Measurements from ENCODE around the gene MFSD6.
"Not testable (repeated sequence)": the region's sequence is repeated elsewhere in the genome, so short reads cannot be mapped to it uniquely, and the experiment has no call there.

The MFSD6 gene

DNA sequence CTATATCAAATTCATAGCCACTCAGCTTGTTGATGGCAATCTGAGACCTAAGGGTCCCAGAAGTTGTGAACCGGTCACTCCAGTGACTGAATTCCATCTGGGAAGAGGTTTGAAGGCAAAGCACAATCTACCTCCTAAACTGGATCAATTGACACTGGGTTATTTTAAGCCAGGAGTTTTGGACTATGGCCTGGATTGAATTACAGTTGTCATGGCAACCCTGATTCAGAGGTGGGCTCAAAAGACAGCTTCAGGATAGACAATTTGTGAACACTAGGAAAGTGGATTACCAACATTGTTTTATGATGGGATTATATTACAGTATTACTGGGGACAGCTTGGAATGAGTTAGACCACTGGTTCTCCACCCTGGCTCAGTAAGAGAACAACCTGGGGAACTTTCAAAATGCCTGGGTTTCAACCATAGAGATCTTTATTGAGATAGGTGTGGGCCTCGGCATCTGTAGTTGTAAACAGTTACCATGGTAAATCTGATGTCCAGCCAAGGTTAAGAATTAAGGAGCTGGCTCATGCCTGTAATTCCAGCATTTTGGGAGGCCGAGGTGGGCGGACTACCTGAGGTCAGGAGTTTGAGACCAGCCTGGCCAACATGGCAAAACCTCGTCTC, 58.8 kb downstream of the MFSD6 start:
- no peak for DNase-seq (ENCODE audit: low read depth)

DNA sequence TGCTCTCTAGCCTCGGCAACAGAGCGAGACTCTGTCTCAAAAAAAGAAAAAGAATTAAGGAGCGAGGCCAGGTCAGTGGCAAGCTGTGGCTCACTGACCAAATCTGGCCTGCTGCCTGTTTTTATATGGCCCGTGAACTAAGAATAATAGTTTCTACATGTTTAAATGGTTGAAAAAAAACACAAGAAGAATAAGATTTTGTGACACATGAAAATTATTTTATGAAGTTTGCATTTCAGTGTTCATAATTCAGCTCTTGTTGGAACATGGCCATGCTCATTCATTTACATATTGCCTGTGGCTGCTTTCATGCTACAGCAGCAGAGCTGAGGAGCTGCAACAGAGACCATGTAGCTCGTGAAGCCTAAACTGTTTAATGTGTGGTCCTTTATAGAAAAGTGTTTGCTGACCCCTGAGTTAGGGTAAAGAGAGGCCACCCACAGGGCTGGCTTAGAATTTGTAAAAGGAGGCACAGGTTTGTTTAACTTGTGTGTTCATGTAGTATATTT, 59.5 kb downstream of the MFSD6 start:
- DNase-seq (ENCODE audit: low read depth) = no peak

DNA sequence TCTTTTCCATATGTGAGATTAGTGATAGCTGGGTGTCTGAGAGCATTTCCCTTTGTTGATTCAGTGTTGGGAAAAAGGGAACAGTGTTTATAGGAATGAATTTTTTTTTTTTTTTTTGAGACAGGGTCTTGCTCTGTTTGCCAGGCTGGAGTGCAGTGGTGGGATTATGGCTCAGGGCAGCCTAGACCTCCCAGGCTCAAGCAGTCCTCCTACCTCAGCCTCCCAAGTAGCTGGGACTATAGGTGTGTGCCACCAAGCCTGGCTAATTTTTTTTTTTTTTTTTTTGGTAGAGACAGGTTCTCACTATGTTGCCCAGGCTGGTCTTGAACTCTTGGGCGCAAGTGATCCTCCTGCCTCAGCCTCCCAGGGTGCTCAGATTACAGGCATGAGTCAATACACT, 60.2 kb downstream of the MFSD6 start:
- not testable (repeated sequence) for DNase-seq (ENCODE audit: low read depth)

DNA sequence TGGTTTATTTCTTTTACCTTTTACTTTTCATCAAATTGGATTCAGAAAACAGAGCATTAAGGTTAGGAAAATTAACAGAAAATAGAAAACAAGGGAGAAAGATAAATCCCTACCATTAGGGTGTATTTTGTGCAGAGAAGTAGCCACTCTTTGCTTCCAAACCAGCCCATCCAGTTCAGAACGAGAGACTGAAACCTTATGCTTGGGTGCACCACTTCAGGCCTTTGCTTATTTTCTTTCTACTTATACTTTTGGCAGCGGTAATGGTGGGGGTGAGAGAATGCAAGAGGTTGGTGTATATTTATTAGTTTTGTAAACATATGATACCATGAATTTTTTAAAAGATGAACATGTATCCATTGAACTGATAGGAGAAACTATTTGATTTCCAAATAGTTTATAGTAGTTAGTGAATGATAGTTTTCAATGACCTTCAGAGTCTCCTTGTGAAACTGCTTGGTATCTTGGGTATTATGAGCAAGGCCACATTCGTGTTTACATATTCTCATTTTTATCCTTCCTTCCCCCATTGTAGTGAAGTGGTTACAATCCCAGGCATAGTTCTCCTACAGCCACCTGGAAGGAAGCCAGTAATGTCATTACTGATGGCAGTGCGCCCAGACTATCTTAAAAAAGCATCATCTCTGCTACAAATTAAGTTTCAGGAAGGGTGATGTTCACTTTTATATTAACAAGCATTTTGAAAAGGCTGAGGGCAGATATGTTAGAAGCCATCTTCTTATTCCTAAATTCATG, 60.8 kb downstream of the MFSD6 start:
- DNase-seq (ENCODE audit: low read depth) = peak; percentile 90

DNA sequence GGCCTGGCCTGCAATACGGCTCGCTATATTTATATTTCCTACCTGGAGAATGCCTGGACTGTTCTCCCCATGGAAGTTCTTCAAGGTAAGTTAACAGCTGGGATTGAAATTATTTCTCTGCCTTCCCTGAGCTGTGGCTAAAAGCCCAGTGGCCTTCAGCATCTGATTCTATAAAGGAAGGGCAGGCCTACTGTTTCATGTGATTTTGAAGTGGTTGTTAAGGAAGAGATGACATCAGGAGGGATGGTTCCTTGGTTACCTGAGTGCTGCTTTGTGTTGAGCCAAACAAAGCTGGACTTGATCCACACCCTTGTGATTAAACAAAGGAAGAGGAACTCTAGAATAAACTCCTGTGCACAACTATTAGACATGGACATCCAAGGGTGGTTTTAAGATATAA, 61.6 kb downstream of the MFSD6 start:
- no peak for DNase-seq (ENCODE audit: low read depth)

DNA sequence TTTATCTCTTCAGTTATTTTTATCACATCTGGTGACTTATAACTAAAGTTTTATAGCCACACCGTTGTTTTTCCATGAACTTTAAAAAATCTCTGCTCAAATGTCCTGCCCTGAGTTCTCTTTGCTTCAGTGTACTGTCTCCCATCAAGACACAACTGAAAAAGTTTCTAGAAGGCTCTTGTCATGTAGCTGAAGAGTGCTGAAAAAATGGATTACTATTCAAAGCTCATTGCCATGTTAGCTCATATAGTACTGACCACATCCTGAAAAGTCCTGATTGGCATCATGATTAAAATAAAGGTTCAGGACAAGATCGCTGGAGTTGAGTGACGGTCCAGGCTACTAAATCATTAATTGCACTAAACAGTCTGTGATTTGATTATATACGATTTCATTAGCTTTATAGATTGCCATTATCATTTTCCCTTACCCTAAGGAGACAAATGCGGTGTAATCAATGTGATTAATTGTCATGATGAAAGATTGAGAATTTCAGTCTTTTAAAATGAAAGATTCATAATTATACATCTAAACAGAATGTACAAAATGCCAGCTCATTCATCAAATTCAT, 62.2 kb downstream of the MFSD6 start:
- DNase-seq (ENCODE audit: low read depth) = no peak

DNA sequence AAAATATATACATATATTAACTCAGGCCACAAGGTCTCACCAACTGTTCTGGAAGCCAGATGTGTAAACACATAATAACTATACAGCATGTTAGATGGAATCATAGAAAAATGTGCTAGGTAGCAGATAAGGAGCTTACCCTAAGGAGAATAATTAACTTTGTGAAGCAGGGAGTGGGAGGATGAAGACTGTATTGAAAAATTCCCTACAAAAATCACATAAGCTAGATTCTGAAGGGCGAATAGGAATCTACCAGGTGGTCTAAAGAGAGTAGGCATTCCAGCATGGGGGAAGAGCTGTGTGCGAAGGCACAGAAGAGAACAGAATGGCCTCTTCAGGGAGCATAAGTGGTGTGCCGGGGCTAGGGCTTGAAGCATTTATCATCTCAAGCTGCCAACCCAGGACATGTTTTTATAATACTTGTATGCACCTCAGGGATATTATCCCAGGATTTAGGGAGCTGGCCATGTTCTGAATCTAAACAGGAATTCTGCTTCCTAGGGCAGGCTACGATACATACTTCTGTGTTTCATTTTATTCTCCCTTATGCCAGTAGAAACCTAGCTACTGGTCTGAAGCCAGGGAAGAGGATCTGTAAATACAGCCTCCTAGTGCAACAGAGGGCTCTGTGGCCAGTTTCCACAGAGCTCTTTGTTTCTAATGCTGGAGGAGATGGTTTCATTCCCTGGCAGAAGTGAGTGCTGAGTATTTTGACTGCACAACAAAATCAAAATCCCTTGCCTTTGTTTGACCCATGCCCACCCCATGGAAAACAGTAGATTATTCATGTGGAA, 69.7 kb downstream of the MFSD6 start:
- DNase-seq (ENCODE audit: low read depth) = no peak

DNA sequence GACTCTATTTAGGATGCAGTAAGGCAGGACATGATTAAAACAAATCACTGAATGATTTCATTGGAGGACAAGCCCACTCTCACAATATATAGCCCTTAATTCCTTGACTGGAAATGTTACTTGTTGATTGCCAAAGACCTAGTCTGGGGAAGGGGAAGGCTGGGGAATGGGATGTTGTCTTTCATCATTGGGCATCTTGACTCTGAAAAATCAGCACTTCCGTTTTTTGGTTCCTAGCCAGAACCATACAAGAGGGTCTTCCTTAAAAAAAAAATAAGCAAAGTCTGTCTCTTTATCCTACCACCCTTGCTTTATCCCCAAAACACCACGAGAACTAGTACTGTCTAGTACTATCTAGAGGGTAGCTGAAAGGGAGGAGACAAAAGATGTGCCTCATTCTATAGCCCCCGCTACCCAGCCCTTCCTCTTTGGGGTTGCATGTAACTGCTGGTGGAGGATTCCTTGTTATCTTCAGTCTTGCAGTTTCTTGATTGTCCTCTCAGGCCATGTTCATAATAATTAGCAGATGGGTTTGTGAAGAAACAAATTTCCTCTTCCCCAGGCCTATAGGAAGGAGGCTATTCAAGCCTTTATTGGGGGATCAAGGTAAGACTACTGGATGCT, 70.5 kb downstream of the MFSD6 start:
- DNase-seq (ENCODE audit: low read depth) = no peak

DNA sequence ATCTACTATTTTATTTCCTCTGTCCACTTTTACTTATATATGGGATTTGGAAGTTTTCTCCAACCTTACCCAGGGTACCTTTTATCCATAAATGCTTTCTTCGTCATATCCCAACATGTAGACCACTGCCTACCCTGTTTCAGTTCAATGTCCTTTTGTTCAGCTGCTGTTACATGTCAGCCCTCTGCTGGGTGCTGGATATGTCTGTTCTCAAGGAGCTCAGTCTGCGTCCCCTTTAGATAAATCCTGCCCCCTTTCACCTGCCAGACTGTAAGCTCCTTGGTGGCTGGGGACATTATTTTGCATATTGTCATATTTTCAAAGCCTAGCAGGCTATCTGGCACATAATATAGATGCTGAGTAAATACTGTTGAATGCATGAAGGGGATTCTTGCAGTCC, 73.2 kb downstream of the MFSD6 start:
- no peak for DNase-seq (ENCODE audit: low read depth)

DNA sequence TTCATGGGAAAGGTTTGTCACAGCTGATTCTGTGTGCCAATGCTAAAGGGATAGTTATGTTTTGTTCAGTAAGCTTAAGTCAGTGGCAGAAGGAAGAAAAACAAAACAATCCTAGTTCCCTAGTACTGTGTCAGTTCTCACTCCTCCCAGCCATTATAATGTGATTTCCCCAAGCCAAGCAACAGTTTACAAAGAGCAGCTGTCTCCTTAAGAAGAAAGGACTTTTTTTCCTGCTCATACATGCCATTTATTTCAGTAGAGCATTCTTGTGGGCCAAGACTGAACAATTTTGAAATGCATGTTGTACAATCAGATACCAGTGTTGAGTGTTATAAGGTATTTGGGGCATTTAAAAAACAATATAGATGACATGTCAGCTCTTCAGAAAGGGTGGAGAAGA, 74.3 kb downstream of the MFSD6 start:
- DNase-seq (ENCODE audit: low read depth) = peak; percentile 9

DNA sequence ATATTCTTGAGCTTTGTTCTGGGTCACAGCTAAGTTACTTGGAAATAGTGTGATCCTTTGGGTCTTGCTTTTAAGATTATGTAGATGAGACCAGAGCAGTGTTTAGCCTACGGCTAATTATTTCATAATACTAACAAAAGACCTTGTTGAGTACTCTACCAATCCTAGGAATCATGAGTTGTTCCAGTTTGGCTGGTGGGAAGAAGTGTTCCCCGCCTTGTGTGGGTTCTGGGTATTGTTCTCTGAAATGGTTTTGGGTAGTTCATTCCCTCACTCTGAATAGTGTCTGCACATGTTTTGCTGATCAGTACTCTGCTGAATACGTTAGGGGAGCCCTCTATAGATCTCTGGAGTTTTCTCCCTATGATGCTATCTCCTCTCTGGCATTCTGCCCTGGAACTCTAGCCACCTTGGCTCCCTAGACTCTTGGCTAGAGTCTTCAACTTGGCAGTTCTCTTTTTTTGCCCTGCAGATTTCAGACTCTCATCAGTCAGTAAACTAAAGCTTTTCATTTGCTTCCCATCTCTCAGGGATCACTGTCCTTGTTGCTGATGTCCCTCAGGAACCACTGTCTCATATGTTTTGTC, 78.0 kb downstream of the MFSD6 start:
- DNase-seq (ENCODE audit: low read depth) = no peak

DNA sequence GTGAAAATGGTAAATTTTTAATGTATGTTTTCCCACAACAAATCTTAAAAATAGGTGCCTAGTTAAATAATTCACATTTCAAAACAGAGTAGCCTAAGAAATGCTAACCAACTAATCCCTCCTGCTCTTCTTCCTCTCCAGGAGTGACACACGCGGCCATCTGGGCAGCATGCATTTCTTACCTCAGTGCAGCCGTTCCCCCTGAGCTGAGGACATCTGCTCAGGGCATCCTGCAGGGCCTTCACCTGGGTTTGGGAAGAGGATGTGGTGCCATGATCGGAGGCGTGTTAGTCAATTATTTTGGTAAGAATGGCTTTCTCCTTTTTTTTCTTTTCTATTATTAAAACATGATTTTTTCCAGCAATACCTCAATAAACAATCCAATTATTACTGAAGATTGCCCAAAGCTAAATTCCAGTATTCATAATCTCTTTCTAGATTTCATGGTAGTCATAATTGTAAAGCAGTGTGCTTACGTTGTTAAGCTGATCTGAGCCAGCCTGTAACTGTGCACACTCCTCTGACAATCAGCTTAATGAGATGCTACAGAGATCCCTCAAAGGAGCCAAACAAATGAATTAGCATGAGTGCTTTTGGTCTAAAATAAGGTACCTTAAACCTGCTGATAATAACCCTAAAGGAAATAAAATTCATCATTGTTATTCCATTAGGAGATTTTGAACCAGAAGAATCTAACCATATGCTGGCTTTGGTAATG, 80.5 kb downstream of the MFSD6 start:
- no peak for DNase-seq (ENCODE audit: low read depth)

DNA sequence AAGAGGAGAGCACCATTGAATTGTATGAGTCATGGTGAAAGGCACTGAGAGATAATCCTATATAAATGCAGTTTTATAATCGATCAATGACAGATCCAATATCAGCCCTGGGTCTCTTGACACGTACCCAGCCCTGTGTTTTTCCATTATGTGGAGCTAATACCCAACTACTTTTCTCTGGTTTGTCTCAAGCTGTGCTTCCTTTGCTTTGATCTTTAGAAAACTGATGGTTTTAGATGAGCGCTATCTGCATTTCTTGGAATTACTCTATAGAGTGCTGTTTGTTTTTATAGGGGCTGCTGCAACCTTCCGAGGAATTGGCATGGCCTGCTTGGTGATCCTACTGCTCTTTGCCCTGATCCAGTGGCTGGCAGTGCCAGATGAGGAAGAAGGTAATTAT, 81.3 kb downstream of the MFSD6 start:
- no peak for DNase-seq (ENCODE audit: low read depth)

DNA sequence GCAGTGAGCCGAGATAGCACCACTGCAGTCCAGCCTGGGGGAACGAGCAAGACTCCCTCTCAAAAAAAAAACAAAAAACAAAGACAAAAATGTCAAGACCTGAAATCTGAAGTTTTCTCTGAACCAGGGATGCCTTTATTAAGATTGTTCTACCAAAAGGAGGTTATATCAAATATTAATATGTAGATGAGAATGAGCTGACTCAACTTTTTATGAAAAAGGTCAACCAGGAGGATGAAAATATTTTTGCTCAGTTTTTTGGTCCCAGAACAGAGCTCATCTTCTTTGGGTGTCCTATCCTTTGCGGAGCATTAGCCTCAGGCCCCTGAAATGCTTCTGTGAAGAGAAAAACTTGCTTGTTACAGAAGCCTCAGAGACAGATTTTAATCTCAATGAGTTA, 82.3 kb downstream of the MFSD6 start:
- no peak for DNase-seq (ENCODE audit: low read depth)

DNA sequence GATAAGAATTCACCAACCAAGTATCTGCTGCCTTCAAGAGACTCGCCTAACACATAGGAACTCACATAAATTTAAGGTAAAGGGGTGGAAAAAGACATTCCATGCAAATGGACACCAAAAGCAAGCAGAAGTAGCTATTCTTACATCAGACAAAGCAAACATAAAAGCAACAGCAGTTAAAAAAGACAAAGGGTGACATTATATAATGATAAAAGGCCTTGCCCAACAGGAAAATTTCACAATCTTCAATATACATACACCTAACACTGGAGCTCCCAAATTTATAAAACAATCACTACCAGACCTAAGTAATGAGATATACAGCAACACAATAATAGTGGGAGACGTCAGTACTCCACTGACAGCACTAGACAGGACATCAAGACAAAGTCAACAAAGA, 84.9 kb downstream of the MFSD6 start:
- DNase-seq (ENCODE audit: low read depth) = no peak

DNA sequence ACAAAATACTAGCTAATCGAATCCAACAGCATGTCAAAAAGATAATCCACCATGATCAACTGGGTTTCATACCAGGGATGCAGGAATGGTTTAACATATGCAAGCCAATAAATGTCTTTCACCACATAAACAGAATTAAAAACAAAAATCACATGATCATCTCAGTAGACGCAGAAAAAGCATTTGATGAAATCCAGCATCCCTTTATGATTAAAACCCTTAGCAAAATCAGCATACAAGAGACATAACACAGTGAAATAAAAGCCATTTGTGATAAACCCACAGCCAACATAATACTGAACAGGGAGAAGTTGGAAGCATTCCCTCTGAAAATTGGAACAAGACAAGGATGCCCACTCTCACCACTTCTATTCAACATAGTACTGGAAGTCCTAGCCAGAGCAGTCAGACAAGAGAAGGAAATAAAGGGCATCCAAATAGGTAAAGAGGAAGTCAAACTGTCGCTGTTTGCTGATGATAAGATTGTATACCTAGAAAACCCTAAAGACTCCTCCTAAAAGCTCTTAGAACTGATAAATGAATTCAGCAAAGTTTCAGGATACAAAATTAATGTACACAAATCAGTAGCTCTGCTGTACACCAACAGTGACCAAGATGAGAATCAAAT, 86.6 kb downstream of the MFSD6 start:
- DNase-seq (ENCODE audit: low read depth) = not testable (repeated sequence)

DNA sequence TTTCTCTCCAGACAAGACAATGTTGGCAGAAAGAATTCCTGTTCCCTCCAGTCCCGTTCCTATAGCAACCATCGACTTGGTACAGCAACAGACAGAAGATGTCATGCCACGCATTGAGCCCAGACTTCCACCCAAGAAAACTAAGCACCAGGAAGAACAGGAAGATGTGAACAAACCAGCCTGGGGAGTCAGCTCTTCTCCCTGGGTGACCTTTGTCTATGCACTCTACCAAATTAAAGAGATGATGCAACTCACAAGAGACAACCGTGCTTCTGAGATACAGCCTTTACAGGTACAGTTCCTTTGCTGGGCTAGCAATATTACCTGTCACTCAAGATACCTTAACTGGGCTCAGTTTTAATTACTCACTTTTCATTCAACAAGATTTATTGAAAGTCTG, 89.3 kb downstream of the MFSD6 start:
- no peak for DNase-seq (ENCODE audit: low read depth)

DNA sequence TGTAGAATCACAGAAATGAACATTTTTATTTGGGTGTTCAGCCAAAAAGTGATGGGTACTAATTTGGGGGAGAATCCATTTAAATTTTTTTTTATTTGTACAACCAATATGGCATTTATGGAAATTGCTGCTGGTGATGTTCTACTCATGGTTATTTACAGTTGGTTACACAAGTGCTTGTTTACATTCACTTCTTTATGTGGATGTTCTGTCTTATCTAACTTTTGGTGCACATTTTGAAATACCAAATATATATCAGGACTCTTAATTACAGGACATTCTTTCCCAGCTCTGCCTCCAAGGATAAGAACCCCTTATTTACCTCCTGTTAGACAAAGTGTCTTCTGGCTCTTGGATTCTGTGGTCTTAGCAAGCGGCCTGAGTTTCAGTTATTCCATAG, 91.1 kb downstream of the MFSD6 start:
- DNase-seq (ENCODE audit: low read depth) = no peak

DNA sequence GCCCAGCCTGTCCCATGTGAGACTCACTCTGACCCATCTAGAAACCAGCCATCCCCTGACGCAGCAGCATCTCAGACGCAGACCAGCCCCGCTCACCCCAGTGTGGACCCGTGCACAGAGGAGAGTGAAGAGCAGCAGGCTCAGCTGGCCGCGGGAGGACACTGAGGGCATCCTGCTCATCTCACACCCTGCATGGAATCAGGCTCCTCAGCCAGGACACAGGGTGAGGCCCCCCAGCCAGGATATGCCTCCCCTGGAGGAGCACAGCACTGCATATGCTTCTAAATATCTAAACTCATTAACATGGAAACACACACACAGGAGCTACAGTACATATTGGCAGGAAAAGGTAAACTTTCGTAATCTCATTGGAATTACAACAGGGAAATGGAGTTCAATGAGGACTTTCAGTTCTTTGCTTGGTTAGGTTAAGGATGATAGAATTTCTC, 91.9 kb downstream of the MFSD6 start:
- no peak for DNase-seq (ENCODE audit: low read depth)

DNA sequence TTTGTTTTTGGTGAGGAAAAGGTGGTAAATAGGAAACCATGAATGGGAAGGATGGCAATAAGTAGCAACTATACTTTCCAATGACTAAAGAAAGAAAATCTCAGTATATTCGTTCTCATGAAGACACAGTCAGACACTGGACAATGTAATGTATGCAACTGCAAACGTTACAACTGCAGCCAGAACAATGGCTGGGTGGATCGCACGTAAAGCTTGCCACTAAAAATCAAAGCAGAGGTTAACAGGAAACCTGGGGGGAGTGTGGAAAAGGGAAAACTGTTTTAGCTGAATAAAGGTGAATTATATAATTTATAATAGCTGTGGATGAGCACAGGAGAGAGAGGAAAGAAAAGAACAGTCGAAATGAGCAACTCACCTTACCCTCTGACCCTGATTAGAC, 93.1 kb downstream of the MFSD6 start:
- DNase-seq (ENCODE audit: low read depth) = no peak
